ENCODE data around the gene SPOPL. TPM values are rescaled to one million over a fixed set of nuclear protein-coding genes. Genes with fewer than 3 reads are reported as not detected.

SPOPL gene
- total RNA-seq, 1 experiment from 2014 or later, result 13.6 TPM

DNA sequence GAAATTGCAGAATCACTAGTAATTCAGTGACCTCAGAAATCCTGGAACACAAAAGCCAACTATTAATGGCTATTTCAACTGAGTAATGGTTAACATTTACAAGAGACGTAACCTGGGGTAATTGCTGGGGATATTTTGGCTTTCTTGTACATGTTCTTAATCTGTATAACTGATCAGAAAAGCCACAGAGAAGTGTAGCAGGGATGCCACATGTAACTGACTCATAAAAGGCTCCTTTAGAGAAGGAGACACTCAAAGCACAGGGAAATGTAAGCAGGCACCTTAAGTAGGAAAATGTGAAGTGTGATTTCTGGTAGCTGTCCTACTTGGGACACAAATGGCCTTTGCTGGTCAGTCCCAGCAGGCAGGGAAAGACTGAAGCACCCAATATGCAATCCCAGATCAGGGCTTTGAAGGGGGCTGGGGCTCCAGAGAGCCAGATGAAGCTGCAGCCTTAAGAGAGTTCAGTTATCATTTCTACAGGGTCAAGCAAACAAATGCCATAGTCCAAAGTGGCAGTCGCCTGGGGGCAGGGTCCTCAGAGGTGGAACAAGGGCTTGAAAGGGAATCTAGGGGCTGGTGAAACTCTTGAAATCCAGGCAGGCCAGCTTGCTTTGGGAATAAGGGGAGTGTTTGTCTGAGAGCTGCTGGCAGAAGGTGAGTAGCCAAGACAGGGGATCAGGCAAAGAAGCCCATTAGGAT, 7.2 kb upstream of the SPOPL start:
- Histone ChIP-seq H3K56ac (ENCODE audit: insufficient read length, low read depth, low read length) (no peak overlapping the region), H2AFZ (ENCODE audit: low read length) (no peak overlapping the region), H3K79me2 (ENCODE audit: insufficient read depth, low read length) (no peaks in the 10 kb centered on the region), H2AK5ac (ENCODE audit: insufficient read length, low read length) (no peak overlapping the region), H3K23ac (ENCODE audit: insufficient read length, low read depth, low read length) (no peak overlapping the region), H2BK20ac (ENCODE audit: low read depth, low read length, poor library complexity, severe bottlenecking) (no peak overlapping the region), H4K5ac (ENCODE audit: insufficient read length, low read depth, low read length) (no peak overlapping the region), H3K9me3 (ENCODE audit: control insufficient read depth, low read depth, low read length) (no peaks in the 10 kb centered on the region), H4K20me1 (ENCODE audit: control insufficient read depth, insufficient read depth, insufficient read length) (no peaks in the 10 kb centered on the region), H3K4me1 (ENCODE audit: insufficient read depth, low read length) (no peaks in the 10 kb centered on the region), H4K91ac (ENCODE audit: insufficient read length, low read depth, low read length) (no peak overlapping the region), H2BK5ac (ENCODE audit: insufficient read length, low read length) (no peak overlapping the region), H3K4me2 (ENCODE audit: insufficient read depth, insufficient read length, low read length) (no peak overlapping the region), H2BK120ac (ENCODE audit: low read depth, low read length, poor library complexity, severe bottlenecking) (no peak overlapping the region), H2BK12ac (ENCODE audit: insufficient read length, low read depth, low read length) (no peak overlapping the region), H4K8ac (replicated peaks; ENCODE audit: insufficient read length, low read depth, low read length) (no peak overlapping the region), H3K9ac (ENCODE audit: extremely low read depth, insufficient read length, low read length) (no peak overlapping the region), H3K27ac (ENCODE audit: insufficient read length, low read depth, low read length) (no peak overlapping the region), H3K14ac (ENCODE audit: insufficient read depth, low read length) (no peak overlapping the region), H3K23me2 (ENCODE audit: insufficient read length, low read depth, low read length, poor library complexity, severe bottlenecking) (no peaks in the 10 kb centered on the region), H3K4ac (ENCODE audit: low read depth, low read length) (no peak overlapping the region), H3T11ph (ENCODE audit: low read length) (no peak overlapping the region), H3K18ac (ENCODE audit: insufficient read length, low read depth, low read length) (no peak overlapping the region), H3K27me3 (ENCODE audit: insufficient read depth, low read length) (no peaks in the 10 kb centered on the region; the same call in 1 of the 2 replicates), H3K79me1 (ENCODE audit: insufficient read depth, low read depth, low read length, poor library complexity, severe bottlenecking) (no peaks in the 10 kb centered on the region), H2BK15ac (ENCODE audit: low read depth, low read length) (no peak overlapping the region)
- no peaks in the 10 kb centered on the region for H3K27me3 Mint-ChIP-seq (ENCODE audit: low read depth)
- WGBS (ENCODE audit: extremely low coverage, insufficient read length, low lambda C conversion rate), result no CpG with 5 or more reads among the region's 2 CpGs
- no peak for DNase-seq
- H3K9me3 Mint-ChIP-seq, result no peaks in the 10 kb centered on the region
- peaks cover 23 to 24% of the 10 kb centered on the region in 2 experiments for H3K4me1 Mint-ChIP-seq
- H3K36me3 Mint-ChIP-seq (ENCODE audit: insufficient read depth in 1 of 3, low read depth in 3 of 3), result peaks cover 0 to 5% (median 1%) of the 10 kb centered on the region in 3 experiments; a peak in 2 of 7 replicates
- H3K4me3 Mint-ChIP-seq, result no peak overlapping the region
- peak overlapping the region in 1 of 3 experiments; percentile 22; a peak in 1 of 7 replicates for H3K27ac Mint-ChIP-seq
- TF ChIP-seq, protein P1, sequence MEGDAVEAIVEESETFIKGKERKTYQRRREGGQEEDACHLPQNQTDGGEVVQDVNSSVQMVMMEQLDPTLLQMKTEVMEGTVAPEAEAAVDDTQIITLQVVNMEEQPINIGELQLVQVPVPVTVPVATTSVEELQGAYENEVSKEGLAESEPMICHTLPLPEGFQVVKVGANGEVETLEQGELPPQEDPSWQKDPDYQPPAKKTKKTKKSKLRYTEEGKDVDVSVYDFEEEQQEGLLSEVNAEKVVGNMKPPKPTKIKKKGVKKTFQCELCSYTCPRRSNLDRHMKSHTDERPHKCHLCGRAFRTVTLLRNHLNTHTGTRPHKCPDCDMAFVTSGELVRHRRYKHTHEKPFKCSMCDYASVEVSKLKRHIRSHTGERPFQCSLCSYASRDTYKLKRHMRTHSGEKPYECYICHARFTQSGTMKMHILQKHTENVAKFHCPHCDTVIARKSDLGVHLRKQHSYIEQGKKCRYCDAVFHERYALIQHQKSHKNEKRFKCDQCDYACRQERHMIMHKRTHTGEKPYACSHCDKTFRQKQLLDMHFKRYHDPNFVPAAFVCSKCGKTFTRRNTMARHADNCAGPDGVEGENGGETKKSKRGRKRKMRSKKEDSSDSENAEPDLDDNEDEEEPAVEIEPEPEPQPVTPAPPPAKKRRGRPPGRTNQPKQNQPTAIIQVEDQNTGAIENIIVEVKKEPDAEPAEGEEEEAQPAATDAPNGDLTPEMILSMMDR (conservative IDR thresholded peaks at IDR 0.05), result no peak
